PC-3 (cell line): ENCODE measurements around the gene OR6B1.

Experiments
- CTCF ChIP-seq: fragments of 300-600 bp; sonication (generic); conservative IDR thresholded peaks from 2 replicates; pipeline ENCODE4 v1.5.1; 2017; ENCODE audit warnings: antibody characterized with exemption, low read depth, mild to moderate bottlenecking, low read length
- EZH2 ChIP-seq: fragments of 300-600 bp; sonication (generic); IDR thresholded peaks from one replicate; pipeline ENCODE4 v1.6.1; 2017; ENCODE audit warnings: antibody characterized with exemption, mild to moderate bottlenecking, low read length; ENCODE audit not compliant: unreplicated experiment
- EZH2phosphoT487 ChIP-seq: fragments of 300-600 bp; sonication (generic); IDR thresholded peaks from 2 replicates; pipeline ENCODE4 v1.6.1; 2018; ENCODE audit warnings: mild to moderate bottlenecking, antibody characterized with exemption, low read length, borderline replicate concordance

- TF ChIP-seq EZH2phosphoT487, result no peak
- TF ChIP-seq EZH2, result no peak
- TF ChIP-seq CTCF, result no peak
These were observed 24.1 kb downstream of the OR6B1 start for GRCh38 chr7:144024213-144024612.
